Measurements from ENCODE around the gene RANBP3L.
"Not testable (repeated sequence)": the region's sequence is repeated elsewhere in the genome, so short reads cannot be mapped to it uniquely, and the experiment has no call there.

RANBP3L gene

GRCh38 chr5:36208786-36209185 is 92.9 kb downstream of the RANBP3L start:
- DNase-seq (ENCODE audit: low spot score) = no peak
- TF ChIP-seq CTCF (IDR thresholded peaks at IDR 0.05; ENCODE audit: borderline replicate concordance, control extremely low read depth, extremely low read depth, insufficient read depth, missing control alignments) = no peak
- in situ Hi-C loops (cut with MboI; ENCODE audit: low sequenced_read_pairs, unreplicated experiment) = no loop called here

DNA sequence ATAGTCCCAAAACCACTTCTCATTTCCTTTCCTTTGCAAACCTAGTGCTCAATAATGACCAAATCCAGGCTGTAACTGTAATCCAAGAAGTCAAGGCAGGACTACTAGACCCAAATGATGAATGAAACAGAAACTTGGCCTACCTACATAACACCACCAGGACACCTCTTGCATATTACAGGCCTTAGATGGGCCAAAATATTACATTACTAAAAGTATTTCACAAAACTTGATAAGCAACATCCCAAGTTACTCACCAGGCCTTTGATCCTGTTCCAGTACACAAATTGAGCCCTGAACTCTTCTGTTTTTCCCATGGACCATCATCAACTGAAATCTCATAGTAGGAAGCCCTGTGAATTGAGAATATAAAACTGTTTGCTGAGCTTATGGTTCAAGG is 94.8 kb downstream of the RANBP3L start:
- no peak for DNase-seq (ENCODE audit: low spot score)
- no peak for TF ChIP-seq CTCF (IDR thresholded peaks at IDR 0.05; ENCODE audit: borderline replicate concordance, control extremely low read depth, extremely low read depth, insufficient read depth, missing control alignments)

GRCh38 chr5:36205329-36205728 is 96.4 kb downstream of the RANBP3L start:
- in situ Hi-C loops (cut with MboI; ENCODE audit: low sequenced_read_pairs, unreplicated experiment) = no loop called here
- no peak for TF ChIP-seq CTCF (IDR thresholded peaks at IDR 0.05; ENCODE audit: borderline replicate concordance, control extremely low read depth, extremely low read depth, insufficient read depth, missing control alignments)
- DNase-seq (ENCODE audit: low spot score) = no peak

More for the DNA sequence above, 94.8 kb downstream of the RANBP3L start:
- in situ Hi-C loops (cut with MboI; ENCODE audit: low sequenced_read_pairs, unreplicated experiment) = no loop called here

DNA sequence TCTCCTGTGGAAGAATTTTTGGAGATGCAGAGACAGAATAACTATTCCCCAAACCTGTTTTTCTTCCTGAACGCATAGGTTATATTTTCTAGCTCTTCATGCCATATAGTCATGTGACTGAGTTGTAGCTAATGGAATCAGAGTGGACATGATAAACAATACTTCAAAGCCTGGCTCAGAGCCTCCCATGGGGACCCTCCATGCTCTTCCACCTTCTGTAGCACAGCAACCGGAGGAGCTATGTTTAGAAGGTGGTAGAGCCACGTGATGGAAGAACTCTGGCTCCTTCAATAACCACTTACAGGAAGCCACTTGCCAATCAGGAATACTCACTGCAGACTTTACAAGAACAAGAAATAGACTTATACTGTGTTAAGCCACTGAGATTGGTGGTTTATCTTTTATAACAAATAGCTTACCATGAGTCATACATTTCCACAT is 99.2 kb downstream of the RANBP3L start:
- TF ChIP-seq CTCF (IDR thresholded peaks at IDR 0.05; ENCODE audit: borderline replicate concordance, control extremely low read depth, extremely low read depth, insufficient read depth, missing control alignments) = no peak
- DNase-seq (ENCODE audit: low spot score) = no peak
- in situ Hi-C loops (cut with MboI; ENCODE audit: low sequenced_read_pairs, unreplicated experiment) = no loop called here

GRCh38 chr5:36200513-36200912 is 101.2 kb downstream of the RANBP3L start:
- no peak for DNase-seq (ENCODE audit: low spot score)
- TF ChIP-seq CTCF (IDR thresholded peaks at IDR 0.05; ENCODE audit: borderline replicate concordance, control extremely low read depth, extremely low read depth, insufficient read depth, missing control alignments) = no peak
- in situ Hi-C loops (cut with MboI; ENCODE audit: low sequenced_read_pairs, unreplicated experiment) = no loop called here

- DNase-seq (ENCODE audit: low spot score) = no peak
- TF ChIP-seq CTCF (IDR thresholded peaks at IDR 0.05; ENCODE audit: borderline replicate concordance, control extremely low read depth, extremely low read depth, insufficient read depth, missing control alignments) = no peak
- in situ Hi-C loops (cut with MboI; ENCODE audit: low sequenced_read_pairs, unreplicated experiment) = no loop called here
Measured at GRCh38 chr5:36199620-36200019, 102.1 kb downstream of the RANBP3L start.

GRCh38 chr5:36198783-36199182 is 102.9 kb downstream of the RANBP3L start:
- in situ Hi-C loops (cut with MboI; ENCODE audit: low sequenced_read_pairs, unreplicated experiment); DNase-seq (ENCODE audit: low spot score): not testable (repeated sequence)

Data from GM13976 (cell line).